ENCODE measurements around the gene TEX22. TPM values are rescaled to one million over a fixed set of nuclear protein-coding genes. Genes with fewer than 3 reads are reported as not detected.

TEX22 gene
- total RNA-seq, 1 donor from 2014 or later = 0.99 TPM

DNA sequence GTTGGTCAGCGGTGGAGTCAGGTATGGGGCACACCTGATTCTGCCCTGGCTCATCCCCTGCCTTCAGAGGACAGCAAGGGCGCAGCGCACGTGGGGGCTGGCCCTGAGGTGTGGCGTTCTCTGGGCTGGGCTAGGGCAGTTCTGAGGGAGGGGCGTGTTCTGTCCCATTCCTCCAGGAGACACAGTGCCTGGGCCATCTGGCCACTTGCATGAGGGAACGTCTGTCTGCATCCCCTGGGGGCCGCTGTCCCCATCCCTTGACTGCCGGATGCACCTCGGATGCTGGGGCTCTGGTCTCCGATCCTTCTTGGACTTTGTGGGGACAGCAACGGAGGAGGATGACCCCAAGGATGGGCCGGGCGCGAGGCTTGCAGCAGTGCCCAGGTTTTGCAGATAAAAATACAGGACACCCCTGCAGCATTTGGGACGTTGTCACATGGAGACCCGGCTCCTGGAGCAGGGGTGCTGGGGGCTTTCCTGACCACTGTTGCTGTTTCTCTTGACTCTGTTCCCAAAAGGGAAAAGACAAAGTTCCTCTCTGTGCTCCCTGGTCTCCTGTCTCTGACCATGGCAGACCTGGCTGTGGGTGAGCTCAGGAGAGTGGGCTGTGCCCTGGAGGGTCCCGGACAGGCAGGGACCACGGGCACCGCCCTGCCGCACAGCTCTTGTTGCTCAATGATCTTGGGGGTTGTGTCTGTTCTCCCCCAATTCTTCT is 28.2 kb downstream of the TEX22 start:
- intact Hi-C loops (cut with micrococcal nuclease) = no loop called here
- Histone ChIP-seq H3K36me3 (peaks cover 6% of the 10 kb centered on the region), H3K9me3 (replicated peaks) (peaks cover 12% of the 10 kb centered on the region), H3K4me3 (no peak overlapping the region), H3K4me1 (peaks cover 48% of the 10 kb centered on the region), H3K27ac (replicated peaks) (no peak overlapping the region), H3K27me3 (ENCODE audit: low read depth) (no peaks in the 10 kb centered on the region)
- DNase-seq = no peak
- no peak for TF ChIP-seq CTCF (IDR thresholded peaks at IDR 0.05; ENCODE audit: borderline replicate concordance)

GRCh38 chr14:105427412-105427811 is 29.1 kb downstream of the TEX22 start:
- no peaks in the 10 kb centered on the region for H3K27me3 ChIP-seq (ENCODE audit: low read depth)
- intact Hi-C loops (cut with micrococcal nuclease) = no loop called here
- H3K27ac ChIP-seq (replicated peaks) = no peak overlapping the region
- DNase-seq = no peak
- H3K4me1 ChIP-seq = peaks cover 40% of the 10 kb centered on the region
- H3K36me3 ChIP-seq = peaks cover 6% of the 10 kb centered on the region
- H3K4me3 ChIP-seq = no peak overlapping the region
- H3K9me3 ChIP-seq (replicated peaks) = peaks cover 13% of the 10 kb centered on the region
- TF ChIP-seq CTCF (IDR thresholded peaks at IDR 0.05; ENCODE audit: borderline replicate concordance) = no peak

DNA sequence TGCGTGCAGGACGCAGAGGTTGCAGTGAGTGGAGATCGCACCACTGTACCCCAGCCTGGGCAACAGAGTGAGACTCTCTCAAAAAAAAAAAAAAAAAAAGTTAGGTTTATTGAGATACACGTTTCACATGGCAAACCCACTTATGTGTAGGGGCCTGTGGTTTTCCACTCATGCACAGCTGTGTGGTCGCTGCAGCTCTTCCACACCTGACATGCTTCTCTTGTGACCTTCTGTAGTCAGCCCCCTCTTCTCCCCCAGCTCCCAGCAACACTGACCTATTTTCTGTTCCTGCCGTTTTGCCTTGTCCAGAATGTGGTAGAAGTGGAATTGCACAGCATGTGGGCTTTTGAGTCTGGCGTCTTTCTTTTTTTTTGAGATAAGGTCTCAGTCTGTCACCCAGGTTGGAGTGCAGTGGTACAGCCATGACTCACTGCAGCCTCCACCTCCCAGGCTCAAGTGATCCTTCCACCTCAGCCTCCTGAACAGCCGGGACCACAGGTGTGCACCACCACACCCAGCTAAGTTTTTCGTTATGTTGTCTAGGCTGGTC is 29.7 kb downstream of the TEX22 start:
- Histone ChIP-seq H3K4me1 (peaks cover 34% of the 10 kb centered on the region), H3K9me3 (replicated peaks) (peaks cover 13% of the 10 kb centered on the region), H3K36me3 (peaks cover 6% of the 10 kb centered on the region), H3K27ac (replicated peaks) (no peak overlapping the region), H3K27me3 (ENCODE audit: low read depth) (no peaks in the 10 kb centered on the region), H3K4me3 (no peak overlapping the region)
- no peak for DNase-seq
- intact Hi-C loops (cut with micrococcal nuclease) = no loop called here
- no peak for TF ChIP-seq CTCF (IDR thresholded peaks at IDR 0.05; ENCODE audit: borderline replicate concordance)

DNA sequence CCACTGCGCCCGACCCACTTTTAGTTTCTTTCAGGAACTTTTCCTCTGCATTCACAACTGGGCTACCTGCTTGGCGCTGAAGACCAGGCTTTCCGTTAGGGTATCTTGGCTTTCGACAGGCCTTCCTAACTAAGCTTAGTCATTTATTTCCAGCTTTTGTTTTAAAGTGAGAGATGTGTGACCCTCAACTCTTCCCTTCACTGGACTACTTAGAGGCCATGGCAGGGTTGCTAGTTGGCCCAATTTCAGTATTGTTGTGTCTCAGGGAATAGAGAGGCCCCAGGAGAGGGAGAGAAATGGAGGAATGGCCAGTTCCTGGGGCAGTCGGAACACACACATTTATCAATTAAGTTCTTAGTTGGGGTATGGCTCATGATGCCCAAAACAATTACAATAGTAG is 31.7 kb downstream of the TEX22 start:
- H3K4me3 ChIP-seq = no peak overlapping the region
- TF ChIP-seq CTCF (IDR thresholded peaks at IDR 0.05; ENCODE audit: borderline replicate concordance) = no peak
- H3K27ac ChIP-seq (replicated peaks) = peak overlapping the region; percentile 31
- H3K36me3 ChIP-seq = peaks cover 6% of the 10 kb centered on the region
- no peaks in the 10 kb centered on the region for H3K27me3 ChIP-seq (ENCODE audit: low read depth)
- DNase-seq = no peak
- H3K4me1 ChIP-seq = peaks cover 17% of the 10 kb centered on the region
- H3K9me3 ChIP-seq (replicated peaks) = peaks cover 13% of the 10 kb centered on the region
- intact Hi-C loops (cut with micrococcal nuclease) = no loop called here

DNA sequence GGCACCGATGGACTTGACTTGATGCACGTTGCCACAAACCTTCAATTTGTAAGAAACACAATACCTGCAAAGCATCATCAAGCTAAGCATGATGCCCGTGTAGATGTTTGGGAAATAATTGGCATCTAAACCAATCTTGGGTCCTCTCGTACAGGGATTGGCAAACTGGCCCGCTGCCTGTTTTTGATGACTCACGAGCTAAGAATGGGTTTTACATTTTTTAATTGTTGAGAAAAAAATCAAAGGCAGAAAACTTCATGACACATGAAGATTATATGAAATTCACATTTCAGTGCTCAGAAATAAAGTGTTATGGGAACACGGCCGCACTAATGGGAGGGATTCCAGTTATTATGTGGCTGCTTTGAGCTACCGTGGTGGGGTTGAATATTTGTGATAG is 32.2 kb downstream of the TEX22 start:
- H3K36me3 ChIP-seq = peaks cover 6% of the 10 kb centered on the region
- H3K9me3 ChIP-seq (replicated peaks) = peaks cover 16% of the 10 kb centered on the region
- H3K4me3 ChIP-seq = no peak overlapping the region
- TF ChIP-seq CTCF (IDR thresholded peaks at IDR 0.05; ENCODE audit: borderline replicate concordance) = no peak
- H3K27ac ChIP-seq (replicated peaks) = peak overlapping the region; percentile 31
- no peak for DNase-seq
- H3K4me1 ChIP-seq = peaks cover 16% of the 10 kb centered on the region
- no peaks in the 10 kb centered on the region for H3K27me3 ChIP-seq (ENCODE audit: low read depth)
- intact Hi-C loops (cut with micrococcal nuclease) = no loop called here
